Panc1 (cell line): ENCODE measurements around the gene NPTXR.

Experiments
- CTCF ChIP-seq: fragments of 450-650 bp; IDR thresholded peaks from 2 replicates; pipeline ENCODE4 v1.5.1; 2017; ENCODE audit warnings: mild to moderate bottlenecking
- POLR2AphosphoS5 ChIP-seq: IDR thresholded peaks from 2 replicates; pipeline ENCODE4 v1.6.1; 2012; ENCODE audit warnings: mild to moderate bottlenecking, low read depth, low read length, moderate library complexity
- REST ChIP-seq, 2 experiments: IDR thresholded peaks; 2 replicates each; pipeline ENCODE4 v1.6.1; 2011 to 2012; ENCODE audit warnings: low read depth in 2 of 2, control low read depth in 1 of 2, low read length in 1 of 2, mild to moderate bottlenecking in 1 of 2, moderate library complexity in 1 of 2; ENCODE audit not compliant: insufficient read depth in 1 of 2
- TCF7L2 ChIP-seq: IDR thresholded peaks from 2 replicates; pipeline ENCODE4 v1.6.1; 2011; ENCODE audit warnings: mild to moderate bottlenecking, low read depth, low read length, inconsistent platforms

- no peak for TF ChIP-seq CTCF
- no peak for TF ChIP-seq REST (IDR thresholded peaks at IDR 0.05; ENCODE audit: insufficient read depth in 1 of 2, low read depth in 2 of 2, low read length in 1 of 2)
- TF ChIP-seq POLR2AphosphoS5, result no peak
- no peak for TF ChIP-seq TCF7L2
These were observed 15.1 kb downstream of the NPTXR start for GRCh38 chr22:38828616-38829205.
